C4-2B (cell line): ENCODE results near the gene ANKMY1.

Source experiments
- CTCF ChIP-seq: fragments of 450-650 bp; conservative IDR thresholded peaks from 2 replicates; pipeline ENCODE4 v1.5.1; 2017; ENCODE audit warnings: mild to moderate bottlenecking
- ZFX ChIP-seq: fragments of 450-650 bp; IDR thresholded peaks from 2 replicates; pipeline ENCODE4 v1.6.1; 2017

GRCh38 chr2:240441326-240441992 is 116.3 kb downstream of the ANKMY1 start:
- TF ChIP-seq CTCF, result no peak
- TF ChIP-seq ZFX, result no peak
